Mesothelial cell of epicardium (in vitro differentiated cells): ENCODE results near the gene ZNF768. TPM values are rescaled to one million over a fixed set of nuclear protein-coding genes. Genes with fewer than 3 reads are reported as not detected.

Experiments used
- DNase-seq, 2 experiments: peaks; one replicate each; pipeline ENCODE4 v3.0.0; 2021; ENCODE audit warnings: low spot score in 2 of 2; ENCODE audit not compliant: unreplicated experiment in 2 of 2
- H3K27ac Mint-ChIP-seq: 2 replicates; pipeline ENCODE4 v1.8.0; 2021; ENCODE audit warnings: mixed read lengths
- H3K27me3 Mint-ChIP-seq: 2 replicates; pipeline ENCODE4 v1.8.0; 2021; ENCODE audit warnings: low read depth, mixed read lengths
- H3K36me3 Mint-ChIP-seq: 2 replicates; pipeline ENCODE4 v1.8.0; 2021; ENCODE audit warnings: mixed read lengths
- H3K4me1 Mint-ChIP-seq: 2 replicates; pipeline ENCODE4 v1.8.0; 2021; ENCODE audit warnings: mixed read lengths
- H3K4me3 Mint-ChIP-seq: 2 replicates; pipeline ENCODE4 v1.8.0; 2021; ENCODE audit warnings: mild to moderate bottlenecking, moderate library complexity, mixed read lengths
- H3K9me3 Mint-ChIP-seq: 2 replicates; pipeline ENCODE4 v1.8.0; 2021; ENCODE audit warnings: mixed read lengths
- total RNA-seq: library from RNA; stranded (reverse); gene quantifications from 3 replicates; pipeline ENCODE4 v1.2.1, GENCODE V29; 2021
- TF ChIP-seq, protein P1 (sequence below): fragments of 200-600 bp; sonication (generic); IDR thresholded peaks from one replicate; pipeline ENCODE4 v1.5.0; 2021; ENCODE audit warnings: antibody characterized with exemption; ENCODE audit not compliant: unreplicated experiment

ZNF768 gene
- total RNA-seq, 1 donor from 2014 or later = 41.2 TPM

DNA sequence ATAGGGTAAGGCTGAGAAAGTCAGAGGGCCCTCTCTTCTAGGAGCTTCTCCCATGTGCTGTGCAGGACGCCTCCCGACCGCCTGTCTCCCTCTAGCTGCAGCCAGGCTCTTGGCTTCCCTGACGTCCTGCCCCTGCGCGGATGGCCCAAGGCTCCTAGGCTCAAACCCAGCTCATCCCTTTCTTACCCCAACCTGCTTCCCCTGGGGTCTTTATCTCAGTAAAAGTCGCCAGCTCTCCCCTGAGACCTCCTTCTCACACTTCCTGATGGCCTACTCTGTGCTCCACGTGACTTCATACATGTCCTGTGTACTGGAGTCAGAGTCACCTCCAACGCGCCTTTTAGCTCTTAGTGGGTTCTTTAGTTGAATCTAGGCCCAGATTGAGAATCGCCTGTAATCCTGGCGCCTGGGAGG, 9.4 kb upstream of the ZNF768 start:
- no peaks in the 10 kb centered on the region for H3K27me3 Mint-ChIP-seq
- DNase-seq = peak in 1 of 2 experiments; percentile 73
- H3K27ac Mint-ChIP-seq = peak overlapping the region; percentile 99
- H3K4me3 Mint-ChIP-seq = peak overlapping the region; percentile 93
- no peaks in the 10 kb centered on the region for H3K9me3 Mint-ChIP-seq
- H3K4me1 Mint-ChIP-seq = peaks cover 29% of the 10 kb centered on the region
- TF ChIP-seq, protein P1, sequence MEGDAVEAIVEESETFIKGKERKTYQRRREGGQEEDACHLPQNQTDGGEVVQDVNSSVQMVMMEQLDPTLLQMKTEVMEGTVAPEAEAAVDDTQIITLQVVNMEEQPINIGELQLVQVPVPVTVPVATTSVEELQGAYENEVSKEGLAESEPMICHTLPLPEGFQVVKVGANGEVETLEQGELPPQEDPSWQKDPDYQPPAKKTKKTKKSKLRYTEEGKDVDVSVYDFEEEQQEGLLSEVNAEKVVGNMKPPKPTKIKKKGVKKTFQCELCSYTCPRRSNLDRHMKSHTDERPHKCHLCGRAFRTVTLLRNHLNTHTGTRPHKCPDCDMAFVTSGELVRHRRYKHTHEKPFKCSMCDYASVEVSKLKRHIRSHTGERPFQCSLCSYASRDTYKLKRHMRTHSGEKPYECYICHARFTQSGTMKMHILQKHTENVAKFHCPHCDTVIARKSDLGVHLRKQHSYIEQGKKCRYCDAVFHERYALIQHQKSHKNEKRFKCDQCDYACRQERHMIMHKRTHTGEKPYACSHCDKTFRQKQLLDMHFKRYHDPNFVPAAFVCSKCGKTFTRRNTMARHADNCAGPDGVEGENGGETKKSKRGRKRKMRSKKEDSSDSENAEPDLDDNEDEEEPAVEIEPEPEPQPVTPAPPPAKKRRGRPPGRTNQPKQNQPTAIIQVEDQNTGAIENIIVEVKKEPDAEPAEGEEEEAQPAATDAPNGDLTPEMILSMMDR = no peak
- H3K36me3 Mint-ChIP-seq = peaks cover 6% of the 10 kb centered on the region

DNA sequence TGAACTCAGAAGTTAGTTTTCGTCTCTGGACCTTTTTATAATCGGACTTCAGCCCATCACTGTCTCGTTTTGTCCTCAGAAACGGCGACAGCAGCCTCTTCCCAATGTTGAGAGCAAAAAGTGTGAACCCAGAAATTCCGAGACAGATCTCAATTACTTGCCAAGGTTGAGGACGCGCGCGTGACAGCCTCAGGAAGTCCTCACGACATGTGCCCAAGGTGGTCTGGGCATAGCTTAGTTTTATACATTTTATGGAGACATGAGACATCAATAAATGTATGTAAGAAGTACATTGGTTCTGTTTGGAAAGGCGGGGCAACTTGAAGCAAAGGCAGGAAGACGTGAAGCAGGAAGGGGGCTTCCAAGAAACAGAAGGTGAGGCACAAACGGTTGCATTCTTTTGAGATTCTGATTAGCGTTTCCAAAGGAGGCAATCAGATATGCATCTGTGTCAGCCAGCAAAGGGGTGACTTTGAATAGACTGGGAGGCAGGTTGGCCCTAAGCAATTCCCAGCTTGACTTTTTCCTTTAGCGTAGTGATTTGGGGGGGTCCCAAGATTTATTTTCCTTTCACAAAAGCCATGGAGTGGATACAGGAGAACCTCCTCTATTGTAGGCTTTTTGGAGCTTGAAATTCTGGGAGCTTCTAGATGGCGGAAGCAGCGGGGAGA, 8.9 kb upstream of the ZNF768 start:
- Mint-ChIP-seq H3K27me3 (no peaks in the 10 kb centered on the region), H3K36me3 (peaks cover 6% of the 10 kb centered on the region), H3K4me3 (peak overlapping the region; percentile 93), H3K4me1 (peaks cover 31% of the 10 kb centered on the region), H3K9me3 (no peaks in the 10 kb centered on the region), H3K27ac (peak overlapping the region; percentile 99)
- TF ChIP-seq, protein P1 = no peak
- DNase-seq = peak in 1 of 2 experiments; percentile 47

DNA sequence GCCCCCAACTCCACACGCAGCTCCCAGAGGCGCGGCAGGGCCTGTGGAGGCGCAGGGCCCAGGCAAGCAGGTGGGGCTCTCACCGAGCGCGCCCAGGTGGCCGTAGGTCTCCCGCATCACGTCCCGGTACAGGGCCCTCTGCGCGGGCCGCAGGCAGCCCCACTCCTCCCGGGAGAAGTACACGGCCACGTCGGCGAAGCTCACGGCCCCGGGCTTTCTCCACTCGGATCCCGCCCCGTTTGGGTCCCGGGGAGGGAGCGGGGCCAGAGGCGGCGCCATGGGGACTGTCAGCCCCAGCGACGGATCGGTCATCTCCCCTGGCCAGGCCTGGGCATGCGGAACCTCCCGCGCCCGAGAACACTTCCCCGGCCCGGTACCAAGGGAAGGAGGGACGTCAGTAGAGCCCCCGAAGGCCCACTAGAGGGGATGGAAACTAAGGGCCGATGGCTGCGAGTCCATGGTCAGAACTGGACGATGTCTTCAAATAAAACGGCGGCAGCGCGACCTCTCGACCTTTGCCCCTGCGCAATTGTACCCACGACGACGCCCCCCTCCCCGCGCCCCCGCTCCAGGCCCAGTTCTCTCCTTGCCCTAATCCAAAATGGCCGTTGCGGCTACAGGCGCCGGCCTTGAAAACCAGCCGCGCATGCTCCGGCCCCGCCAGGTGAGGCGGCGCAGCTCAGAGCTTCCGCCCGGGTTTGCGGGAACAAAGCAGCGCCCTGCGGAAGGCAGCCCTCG, 8.2 kb upstream of the ZNF768 start, which contains the start of gene ZNF747:
TSS of gene ZNF747 (minus strand) at position 491 of the 738 bp plus-strand sequence. CDS start at position 312, 179 bp downstream.
- peak; percentile 75 to 89 for DNase-seq
- TF ChIP-seq, protein P1 = no peak
- Mint-ChIP-seq H3K36me3 (peaks cover 6% of the 10 kb centered on the region), H3K27ac (peak within 1 kb of the TSS; percentile 99), H3K9me3 (no peaks in the 10 kb centered on the region), H3K4me1 (peaks cover 34% of the 10 kb centered on the region), H3K27me3 (no peaks in the 10 kb centered on the region), H3K4me3 (peak within 1 kb of the TSS; percentile 93)

DNA sequence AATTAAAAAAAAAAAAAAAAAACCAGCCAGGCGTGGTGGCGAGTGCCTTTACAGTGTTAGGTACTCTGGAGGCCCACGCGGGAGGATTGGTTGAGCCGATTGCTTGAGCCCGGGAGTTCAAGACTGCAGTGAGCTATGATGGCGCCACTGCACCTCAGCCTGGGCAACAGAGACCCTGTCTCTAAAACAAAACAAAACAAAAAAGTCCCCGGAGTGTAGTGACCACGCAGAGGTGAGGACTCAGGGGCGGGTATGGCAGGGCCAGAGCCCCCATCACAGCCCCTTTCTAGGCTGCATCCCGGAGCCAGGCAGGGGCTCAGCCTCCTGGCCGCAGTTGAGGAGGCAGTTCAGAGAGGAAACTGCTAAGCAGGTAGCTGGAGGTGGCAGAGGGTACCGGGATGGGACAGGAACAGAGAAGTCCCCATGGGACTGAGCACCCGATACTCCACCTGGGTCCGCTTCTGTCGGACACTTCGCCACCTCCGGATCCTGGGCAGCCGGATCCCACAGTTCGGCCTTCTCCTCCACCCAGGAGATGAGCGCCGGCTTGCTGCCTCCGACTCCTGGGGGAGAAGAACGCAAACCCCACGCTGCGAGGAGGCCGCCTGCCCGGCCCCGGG, 7.5 kb upstream of the ZNF768 start:
- Mint-ChIP-seq H3K36me3 (peaks cover 6% of the 10 kb centered on the region), H3K4me1 (peaks cover 35% of the 10 kb centered on the region), H3K9me3 (no peaks in the 10 kb centered on the region), H3K4me3 (peak overlapping the region; percentile 93), H3K27ac (peak overlapping the region; percentile 84), H3K27me3 (no peaks in the 10 kb centered on the region)
- DNase-seq = no peak
- TF ChIP-seq, protein P1 = no peak

DNA sequence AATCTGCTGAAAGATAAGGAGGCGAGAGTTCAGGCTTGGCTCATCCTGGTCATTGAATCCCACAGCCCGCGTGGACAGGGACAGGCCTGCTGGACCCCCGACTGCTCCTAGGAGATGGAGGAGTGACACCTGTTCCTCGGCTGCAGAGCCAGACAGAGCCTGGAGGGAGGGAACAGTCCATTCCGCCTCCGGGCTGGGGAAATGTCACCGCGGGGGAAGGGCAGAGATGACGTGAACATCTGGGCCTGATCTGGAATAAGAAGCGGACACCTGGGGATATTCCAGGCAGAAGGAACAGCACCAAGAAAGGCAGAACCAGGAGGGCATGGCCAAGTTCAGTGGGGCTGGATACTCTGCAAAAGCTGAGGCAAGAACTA, 6.8 kb upstream of the ZNF768 start:
- H3K27ac Mint-ChIP-seq = peak overlapping the region; percentile 86

More for the DNA sequence above, 6.8 kb upstream of the ZNF768 start:
- H3K36me3 Mint-ChIP-seq = peaks cover 6% of the 10 kb centered on the region
- H3K27me3 Mint-ChIP-seq = no peaks in the 10 kb centered on the region
- peaks cover 42% of the 10 kb centered on the region for H3K4me1 Mint-ChIP-seq
- H3K4me3 Mint-ChIP-seq = peak overlapping the region; percentile 67
- TF ChIP-seq, protein P1 = no peak
- DNase-seq = no peak
- H3K9me3 Mint-ChIP-seq = no peaks in the 10 kb centered on the region
